ENCODE data around the gene PCSK7. TPM values are rescaled to one million over a fixed set of nuclear protein-coding genes. Genes with fewer than 3 reads are reported as not detected.

The PCSK7 gene, protein sequence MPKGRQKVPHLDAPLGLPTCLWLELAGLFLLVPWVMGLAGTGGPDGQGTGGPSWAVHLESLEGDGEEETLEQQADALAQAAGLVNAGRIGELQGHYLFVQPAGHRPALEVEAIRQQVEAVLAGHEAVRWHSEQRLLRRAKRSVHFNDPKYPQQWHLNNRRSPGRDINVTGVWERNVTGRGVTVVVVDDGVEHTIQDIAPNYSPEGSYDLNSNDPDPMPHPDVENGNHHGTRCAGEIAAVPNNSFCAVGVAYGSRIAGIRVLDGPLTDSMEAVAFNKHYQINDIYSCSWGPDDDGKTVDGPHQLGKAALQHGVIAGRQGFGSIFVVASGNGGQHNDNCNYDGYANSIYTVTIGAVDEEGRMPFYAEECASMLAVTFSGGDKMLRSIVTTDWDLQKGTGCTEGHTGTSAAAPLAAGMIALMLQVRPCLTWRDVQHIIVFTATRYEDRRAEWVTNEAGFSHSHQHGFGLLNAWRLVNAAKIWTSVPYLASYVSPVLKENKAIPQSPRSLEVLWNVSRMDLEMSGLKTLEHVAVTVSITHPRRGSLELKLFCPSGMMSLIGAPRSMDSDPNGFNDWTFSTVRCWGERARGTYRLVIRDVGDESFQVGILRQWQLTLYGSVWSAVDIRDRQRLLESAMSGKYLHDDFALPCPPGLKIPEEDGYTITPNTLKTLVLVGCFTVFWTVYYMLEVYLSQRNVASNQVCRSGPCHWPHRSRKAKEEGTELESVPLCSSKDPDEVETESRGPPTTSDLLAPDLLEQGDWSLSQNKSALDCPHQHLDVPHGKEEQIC
- total RNA-seq: 10 to 100 TPM; 19.7 to 32.3 TPM
- polyA plus RNA-seq: 10 to 100 TPM in 1 of 2 donors, 1 to 10 TPM in 1; 7.3 to 12.7 TPM

DNA sequence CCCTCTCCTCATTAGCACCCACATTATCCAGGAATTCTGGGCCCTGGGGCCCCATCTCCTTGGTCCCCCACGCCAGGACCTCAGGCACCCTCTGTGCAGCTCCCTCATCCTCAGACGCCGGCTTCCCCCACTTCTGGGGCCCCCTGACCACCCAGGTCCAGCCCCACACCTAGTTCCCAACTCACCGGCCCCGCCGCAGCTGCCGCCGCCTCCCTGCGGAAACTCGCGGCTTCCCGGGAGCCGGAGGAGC is at the start of gene PCSK7:
Gene PCSK7, minus strand, starts transcription at position 232 of the 250 bp plus-strand sequence. CDS start 2,229 bp downstream, outside the sequence.
- Histone ChIP-seq H3K36me3 (ENCODE audit: control insufficient read depth in 4 of 4, insufficient read depth in 3 of 4, low read depth in 1 of 4, low read length in 3 of 4) (peaks cover 9 to 21% (median 14%) of the 10 kb centered on the region in 4 donors), H3K27me3 (ENCODE audit: control insufficient read depth in 4 of 4, insufficient read depth in 4 of 4, low read length in 3 of 4) (no peaks in the 10 kb centered on the region), H3K4me1 (ENCODE audit: control insufficient read depth in 4 of 4, insufficient read depth in 4 of 4, low read length in 3 of 4) (peaks cover 3 to 26% (median 20%) of the 10 kb centered on the region in 4 donors), H3K9me3 (ENCODE audit: control insufficient read depth in 4 of 4, low read length in 3 of 4) (no peaks in the 10 kb centered on the region), H3K9ac (ENCODE audit: low read depth in 1 of 2, low read length in 2 of 2) (peak within 1 kb of the TSS; percentile 76 to 81), H3K4me3 (ENCODE audit: low read depth in 1 of 3, low read length in 3 of 3) (peak within 1 kb of the TSS; percentile 83 to 98 (median 94)), H3K27ac (ENCODE audit: low read depth in 1 of 2, low read length in 2 of 2) (peak within 1 kb of the TSS; percentile 59 to 93)
- DNase-seq (ENCODE audit: low spot score): no peak
- TF ChIP-seq GABPA (IDR thresholded peaks at IDR 0.05 in 1 of 2, conservative IDR thresholded peaks at IDR 0.05 in 1 of 2) (peak in 1 of 2 donors; percentile 79), EGR1 (IDR thresholded peaks at IDR 0.05; ENCODE audit: low read depth in 2 of 2) (no peak), FOXA1 (IDR thresholded peaks at IDR 0.05) (no peak), FOXA2 (IDR thresholded peaks at IDR 0.05) (no peak)
- WGBS: under 1% methylated on average over 13 of the region's 13 CpGs

DNA sequence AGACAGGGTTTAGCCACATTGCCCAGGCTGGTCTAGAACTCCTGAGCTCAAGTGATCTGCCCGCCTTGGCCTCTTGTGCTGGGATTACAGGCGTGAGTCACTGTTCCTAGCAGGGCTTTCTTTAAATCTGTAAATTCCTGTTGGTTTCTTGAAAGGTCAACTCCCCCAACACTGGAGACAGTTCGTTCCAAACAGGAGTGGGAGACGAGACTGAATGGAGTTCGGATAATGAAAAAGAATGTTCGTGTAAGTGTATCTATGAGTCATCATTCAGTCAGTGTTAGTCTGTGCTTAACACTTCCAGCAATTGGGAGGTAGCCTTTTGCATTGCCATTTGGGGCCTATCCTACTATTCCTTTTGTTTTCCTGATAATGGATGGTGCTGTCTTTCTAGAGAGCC is 49.3 kb upstream of the PCSK7 start:
- WGBS: 93% methylated on average over 6 of the region's 6 CpGs
- no peak overlapping the region for H3K4me3 ChIP-seq (ENCODE audit: low read depth in 1 of 3, low read length in 3 of 3)
- no peaks in the 10 kb centered on the region for H3K9me3 ChIP-seq (ENCODE audit: control insufficient read depth in 4 of 4, low read length in 3 of 4)
- no peak overlapping the region for H3K9ac ChIP-seq (ENCODE audit: low read depth in 1 of 2, low read length in 2 of 2)
- no peak for DNase-seq (ENCODE audit: low spot score)
- no peak overlapping the region for H3K27ac ChIP-seq (ENCODE audit: low read depth in 1 of 2, low read length in 2 of 2)
- peaks cover 7 to 30% (median 16%) of the 10 kb centered on the region in 4 donors for H3K36me3 ChIP-seq (ENCODE audit: control insufficient read depth in 4 of 4, insufficient read depth in 3 of 4, low read depth in 1 of 4, low read length in 3 of 4)
- H3K4me1 ChIP-seq (ENCODE audit: control insufficient read depth in 4 of 4, insufficient read depth in 4 of 4, low read length in 3 of 4): no peaks in the 10 kb centered on the region
- no peaks in the 10 kb centered on the region for H3K27me3 ChIP-seq (ENCODE audit: control insufficient read depth in 4 of 4, insufficient read depth in 4 of 4, low read length in 3 of 4)
- TF ChIP-seq HNF4A (conservative IDR thresholded peaks at IDR 0.05) (no peak), MAX (IDR thresholded peaks at IDR 0.05) (no peak), FOXA1 (IDR thresholded peaks at IDR 0.05) (no peak), SP1 (IDR thresholded peaks at IDR 0.05) (no peak), FOXA2 (IDR thresholded peaks at IDR 0.05) (no peak)
- TF ChIP-seq, protein P1, sequence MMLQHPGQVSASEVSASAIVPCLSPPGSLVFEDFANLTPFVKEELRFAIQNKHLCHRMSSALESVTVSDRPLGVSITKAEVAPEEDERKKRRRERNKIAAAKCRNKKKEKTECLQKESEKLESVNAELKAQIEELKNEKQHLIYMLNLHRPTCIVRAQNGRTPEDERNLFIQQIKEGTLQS (IDR thresholded peaks at IDR 0.05): no peak

- Histone ChIP-seq H3K27ac (ENCODE audit: low read depth in 1 of 2, low read length in 2 of 2) (no peak overlapping the region), H3K36me3 (ENCODE audit: control insufficient read depth in 4 of 4, insufficient read depth in 3 of 4, low read depth in 1 of 4, low read length in 3 of 4) (peaks cover 7 to 24% (median 12%) of the 10 kb centered on the region in 4 donors)
- WGBS: 86% methylated on average over 4 of the region's 4 CpGs
These were observed 48.0 kb upstream of the PCSK7 start for GRCh38 chr11:117279711-117280376.

More at GRCh38 chr11:117279711-117280376, 48.0 kb upstream of the PCSK7 start:
- no peak overlapping the region for H3K9ac ChIP-seq (ENCODE audit: low read depth in 1 of 2, low read length in 2 of 2)
- no peaks in the 10 kb centered on the region for H3K4me1 ChIP-seq (ENCODE audit: control insufficient read depth in 4 of 4, insufficient read depth in 4 of 4, low read length in 3 of 4)
- TF ChIP-seq FOXA1 (IDR thresholded peaks at IDR 0.05): no peak
- TF ChIP-seq HNF4A (conservative IDR thresholded peaks at IDR 0.05): no peak
- TF ChIP-seq RAD21 (IDR thresholded peaks at IDR 0.05): no peak
- TF ChIP-seq GABPA (IDR thresholded peaks at IDR 0.05 in 1 of 2, conservative IDR thresholded peaks at IDR 0.05 in 1 of 2): no peak
- no peak for TF ChIP-seq ZBTB33 (IDR thresholded peaks at IDR 0.05)
- TF ChIP-seq SP1 (IDR thresholded peaks at IDR 0.05): no peak
- no peak for TF ChIP-seq HNF4G (IDR thresholded peaks at IDR 0.05)
- TF ChIP-seq JUND (IDR thresholded peaks at IDR 0.05): no peak
- no peak for TF ChIP-seq NR2F2 (IDR thresholded peaks at IDR 0.05)
- TF ChIP-seq RXRA (IDR thresholded peaks at IDR 0.05): no peak
- no peak for TF ChIP-seq EGR1 (IDR thresholded peaks at IDR 0.05; ENCODE audit: low read depth in 2 of 2)
- no peak for TF ChIP-seq TAF1 (conservative IDR thresholded peaks at IDR 0.05)
- TF ChIP-seq, protein P1 (IDR thresholded peaks at IDR 0.05): no peak
- TF ChIP-seq FOXA2 (IDR thresholded peaks at IDR 0.05): no peak
- no peak overlapping the region for H3K4me3 ChIP-seq (ENCODE audit: low read depth in 1 of 3, low read length in 3 of 3)
- no peaks in the 10 kb centered on the region for H3K27me3 ChIP-seq (ENCODE audit: control insufficient read depth in 4 of 4, insufficient read depth in 4 of 4, low read length in 3 of 4)
- DNase-seq (ENCODE audit: low spot score): no peak
- no peaks in the 10 kb centered on the region for H3K9me3 ChIP-seq (ENCODE audit: control insufficient read depth in 4 of 4, low read length in 3 of 4)
